SK-N-SH (cell line): ENCODE measurements around the gene DLL3. TPM values are rescaled to one million over a fixed set of nuclear protein-coding genes. Genes with fewer than 3 reads are reported as not detected.

ENCODE experiments used
- CTCF ChIA-PET: fragments of 300-600, 350-600 bp; formaldehyde crosslinking; extraction: SDS; loops from one replicate; lab custom pipeline; 2021; lab: Yijun Ruan, JAX
- POLR2A ChIA-PET: fragments of 350-600 bp; sonication (Branson Sonifier 250); formaldehyde crosslinking; extraction: SDS; loops from one replicate; lab custom pipeline; 2020; ENCODE audit warnings: antibody characterized with exemption, inconsistent platforms; lab: Yijun Ruan, JAX
- DNase-seq: peaks from one replicate; pipeline ENCODE4 v3.0.0; 2012
- H2AFZ ChIP-seq: fragments of 200-600 bp; sonication (generic); 2 replicates; pipeline ENCODE4 v1.8.1; 2016; ENCODE audit warnings: antibody characterized with exemption, mild to moderate bottlenecking, low read depth
- H3F3A ChIP-seq: fragments of 200-600 bp; sonication (generic); replicated peaks from 2 replicates; pipeline ENCODE3; 2016; ENCODE audit warnings: antibody characterized with exemption, mild to moderate bottlenecking; ENCODE audit not compliant: insufficient read depth
- H3K27ac ChIP-seq, 2 experiments: fragments of 200-500 bp in 1 of 2; fragments of 200-600 bp in 1 of 2; sonication (Bioruptor generic) in 1 of 2; sonication (generic), shearing (Covaris generic) in 1 of 2; 2 replicates each; pipeline versions ENCODE4 v1.5.1 to v1.6.1; 2014 to 2016; ENCODE audit warnings: low read depth in 2 of 2, inconsistent platforms in 1 of 2, low read length in 1 of 2, mild to moderate bottlenecking in 1 of 2, mixed read lengths in 1 of 2
- H3K27me3 ChIP-seq: fragments of 200-600 bp; sonication (generic), shearing (Covaris generic); 2 replicates; pipeline ENCODE4 v1.6.1; 2016; ENCODE audit warnings: mixed run types; ENCODE audit not compliant: insufficient read depth
- H3K36me3 ChIP-seq, 2 experiments: fragments of 200-500 bp in 1 of 2; fragments of 200-600 bp in 1 of 2; sonication (Bioruptor generic) in 1 of 2; sonication (generic) in 1 of 2; replicated peaks in 1 of 2; 2 replicates each; pipeline versions ENCODE3 to v1.5.1; 2014 to 2016; ENCODE audit warnings: low read length in 1 of 2, mild to moderate bottlenecking in 1 of 2; ENCODE audit not compliant: insufficient read depth in 2 of 2, control insufficient read depth in 1 of 2
- H3K4me1 ChIP-seq, 2 experiments: fragments of 200-500 bp in 1 of 2; fragments of 200-600 bp in 1 of 2; sonication (Bioruptor generic) in 1 of 2; sonication (generic), shearing (Covaris generic) in 1 of 2; 2 replicates each; pipeline versions ENCODE4 v1.5.1 to v1.6.1; 2014 to 2016; ENCODE audit warnings: low read depth in 1 of 2, low read length in 1 of 2, mixed run types in 1 of 2; ENCODE audit not compliant: insufficient read depth in 2 of 2, control insufficient read depth in 1 of 2
- H3K4me2 ChIP-seq: fragments of 200-600 bp; sonication (generic), shearing (Covaris generic); 2 replicates; pipeline ENCODE4 v1.6.1; 2017; ENCODE audit warnings: mixed run types
- H3K4me3 ChIP-seq, 2 experiments: fragments of 200-500 bp in 1 of 2; fragments of 200-600 bp in 1 of 2; sonication (Bioruptor generic) in 1 of 2; sonication (generic), shearing (Covaris generic) in 1 of 2; 2 replicates each; pipeline versions ENCODE4 v1.5.1 to v1.8.1; 2014 to 2016; ENCODE audit warnings: low read depth in 2 of 2, inconsistent platforms in 1 of 2, low read length in 1 of 2, mild to moderate bottlenecking in 1 of 2, mixed read lengths in 1 of 2, moderate library complexity in 1 of 2
- H3K79me2 ChIP-seq: fragments of 200-600 bp; sonication (generic); 2 replicates; pipeline ENCODE4 v1.8.1; 2017; ENCODE audit warnings: mild to moderate bottlenecking; ENCODE audit not compliant: insufficient read depth
- H3K9ac ChIP-seq: fragments of 200-600 bp; sonication (generic); 2 replicates; pipeline ENCODE4 v1.6.1; 2017; ENCODE audit warnings: mixed run types
- H3K9me2 ChIP-seq: fragments of 200-600 bp; sonication (generic); 2 replicates; pipeline ENCODE4 v1.6.1; 2017; ENCODE audit warnings: mixed run types
- H3K9me3 ChIP-seq: fragments of 200-600 bp; sonication (generic); 2 replicates; pipeline ENCODE4 v1.6.1; 2017; ENCODE audit warnings: mixed run types, mild to moderate bottlenecking, moderate library complexity
- H4K20me1 ChIP-seq: fragments of 200-600 bp; sonication (generic); 2 replicates; pipeline ENCODE4 v1.6.1; 2017; ENCODE audit warnings: mild to moderate bottlenecking, mixed run types; ENCODE audit not compliant: insufficient read depth
- CHD2 ChIP-seq: fragments of 150-350 bp; IDR thresholded peaks from 2 replicates; pipeline ENCODE4 v1.6.1; 2018; ENCODE audit warnings: low read length; ENCODE audit not compliant: partially characterized antibody
- EP300 ChIP-seq, 2 experiments: IDR thresholded peaks; 2 replicates each; pipeline versions ENCODE4 v1.4.0 to v1.6.1; 2012; ENCODE audit warnings: borderline replicate concordance in 1 of 2, low read depth in 1 of 2, low read length in 1 of 2
- FOXJ3 ChIP-seq: sonication (generic); formaldehyde crosslinking; IDR thresholded peaks from 2 replicates; pipeline ENCODE4 v1.5.1; 2020; ENCODE audit warnings: mild to moderate bottlenecking, missing genetic modification reagents
- FOXM1 ChIP-seq: IDR thresholded peaks from 2 replicates; pipeline ENCODE4 v1.4.0; 2012; ENCODE audit warnings: low read depth, mild to moderate bottlenecking
- GABPA ChIP-seq: IDR thresholded peaks from 2 replicates; pipeline ENCODE4 v1.4.0; 2012; ENCODE audit warnings: low read depth, mild to moderate bottlenecking
- GATA2 ChIP-seq: sonication (generic); formaldehyde crosslinking; IDR thresholded peaks from 2 replicates; pipeline ENCODE4 v1.5.0; 2020; ENCODE audit warnings: mild to moderate bottlenecking, missing genetic modification reagents
- MAX ChIP-seq: IDR thresholded peaks from 2 replicates; pipeline ENCODE4 v1.4.0; 2012; ENCODE audit warnings: low read depth
- MXI1 ChIP-seq: IDR thresholded peaks from 2 replicates; pipeline ENCODE4 v1.6.1; 2012; ENCODE audit warnings: mild to moderate bottlenecking, low read depth, low read length, improper control_type of control experiment
- NFIC ChIP-seq: IDR thresholded peaks from 2 replicates; pipeline ENCODE4 v1.4.0; 2012; ENCODE audit warnings: borderline replicate concordance
- NRF1 ChIP-seq: IDR thresholded peaks from 2 replicates; pipeline ENCODE4 v1.6.1; 2012; ENCODE audit warnings: low read depth, mild to moderate bottlenecking, low read length
- PBX3 ChIP-seq: IDR thresholded peaks from 2 replicates; pipeline ENCODE4; 2012
- POLR2AphosphoS5 ChIP-seq: IDR thresholded peaks from 2 replicates; pipeline ENCODE4 v1.6.1; 2012; ENCODE audit warnings: low read depth, low read length
- RAD21 ChIP-seq: IDR thresholded peaks from 2 replicates; pipeline ENCODE4 v1.6.1; 2012; ENCODE audit warnings: mild to moderate bottlenecking, low read length
- RFX5 ChIP-seq: IDR thresholded peaks from 2 replicates; pipeline ENCODE4 v1.6.1; 2012; ENCODE audit warnings: mild to moderate bottlenecking, improper control_type of control experiment, low read length
- RXRA ChIP-seq: IDR thresholded peaks from 2 replicates; pipeline ENCODE4 v1.4.0; 2012; ENCODE audit warnings: low read depth, mild to moderate bottlenecking, borderline replicate concordance
- TCF12 ChIP-seq: IDR thresholded peaks from 2 replicates; pipeline ENCODE4 v1.4.0; 2012
- USF1 ChIP-seq: IDR thresholded peaks from 2 replicates; pipeline ENCODE4 v1.4.0; 2012; ENCODE audit warnings: low read depth, borderline replicate concordance
- YY1 ChIP-seq: IDR thresholded peaks from 2 replicates; pipeline ENCODE4 v1.4.0; 2012; ENCODE audit warnings: low read depth, mild to moderate bottlenecking
- WGBS: methylation state at CpG from one replicate; pipeline ENCODE4 v1.1.6; 2017; ENCODE audit warnings: low lambda C conversion rate; 5-methylcytosine and 5-hydroxymethylcytosine counted together
- polyA plus RNA-seq, 3 experiments: library from polyadenylated mRNA; depleted of rRNA; stranded (reverse); fragments of >200 nt; gene quantifications; 2 replicates each; pipeline ENCODE4 v1.2.3, GENCODE V29; 2012

The DLL3 gene
- polyA plus RNA-seq, 1 of the 3 experiments (the other 2 are of a cell fraction) = 4.7 TPM

- POLR2A ChIA-PET = no interaction called here
These were observed 22.1 kb downstream of the DLL3 start for GRCh38 chr19:39520541-39521484.

GRCh38 chr19:39524495-39524894 lies 25.7 kb downstream of the DLL3 start:
- Histone ChIP-seq H2AFZ (no peak overlapping the region), H3K4me1 (no peaks in the 10 kb centered on the region), H3K4me3 (no peak overlapping the region)
- TF ChIP-seq GATA2 (CRISPR knock-in tag) (no peak), RXRA (no peak), YY1 (no peak), USF1 (no peak), PBX3 (no peak), GABPA (no peak), RAD21 (no peak), EP300 (IDR thresholded peaks at IDR 0.05; ENCODE audit: borderline replicate concordance in 1 of 2, low read depth in 1 of 2, low read length in 1 of 2) (no peak), POLR2AphosphoS5 (no peak), FOXM1 (no peak), MAX (no peak), CHD2 (no peak), TCF12 (no peak)
- TF ChIP-seq, all 33 proteins: peak for 0
- Histone ChIP-seq H3K4me2 (no peak overlapping the region), H3K36me3 (peaks cover 0 to 2% of the 10 kb centered on the region in 2 experiments), H3K79me2 (peaks cover 16% of the 10 kb centered on the region), H3K9me2 (no peaks in the 10 kb centered on the region), H3F3A (peaks cover 5% of the 10 kb centered on the region), H3K9me3 (no peaks in the 10 kb centered on the region), H3K27ac (no peak overlapping the region), H3K27me3 (no peaks in the 10 kb centered on the region), H3K9ac (no peak overlapping the region), H4K20me1 (no peaks in the 10 kb centered on the region)
- 92% methylated on average over 8 of the region's 8 CpGs for WGBS
- ChIA-PET POLR2A (no interaction called here), CTCF (interaction anchor here (1.3 to 2.2 kb wide), 4 partner anchors 8 to 84 kb away, joined by 4 to 7 read pairs (median 6); partner anchors contain the start of gene EID2B)
- DNase-seq = no peak

More at GRCh38 chr19:39520541-39521484, 22.1 kb downstream of the DLL3 start:
- Histone ChIP-seq H3K9me2 (no peaks in the 10 kb centered on the region), H3K4me2 (no peak overlapping the region), H3K4me3 (no peak overlapping the region), H3K36me3 (no peaks in the 10 kb centered on the region), H3K9ac (no peak overlapping the region), H3K4me1 (no peaks in the 10 kb centered on the region), H3K27ac (no peak overlapping the region), H2AFZ (no peak overlapping the region), H3K9me3 (no peaks in the 10 kb centered on the region), H3F3A (no peaks in the 10 kb centered on the region), H3K79me2 (peaks cover 6% of the 10 kb centered on the region; the same call in 1 of the 2 replicates), H3K27me3 (peaks cover 2% of the 10 kb centered on the region; the same call in 1 of the 2 replicates), H4K20me1 (no peaks in the 10 kb centered on the region)
- CTCF ChIA-PET = interaction anchor here (1.0 to 1.5 kb wide), 4 partner anchors 11 to 123 kb away, joined by 3 to 5 read pairs (median 4); partner anchors contain the start of genes DLL3 and EID2B
- WGBS = 86% methylated on average over 8 of the region's 8 CpGs
- DNase-seq = no peak
- TF ChIP-seq MXI1 = no peak
- no peak for TF ChIP-seq NFIC
- TF ChIP-seq RXRA = no peak
- TF ChIP-seq MAX = no peak
- no peak for TF ChIP-seq FOXJ3 (CRISPR knock-in tag)
- TF ChIP-seq CHD2 = no peak
- TF ChIP-seq RAD21 = no peak
- TF ChIP-seq EP300 (IDR thresholded peaks at IDR 0.05; ENCODE audit: borderline replicate concordance in 1 of 2, low read depth in 1 of 2, low read length in 1 of 2) = no peak
- no peak for TF ChIP-seq NRF1
- no peak for TF ChIP-seq POLR2AphosphoS5
- TF ChIP-seq RFX5 = no peak
